GM19438 (cell line): ENCODE data around the gene PFDN6.
"Not testable (repeated sequence)": the region's sequence is repeated elsewhere in the genome, so short reads cannot be mapped to it uniquely, and the experiment has no call there.

Experiments used
- ATAC-seq: cut with Tn5 transposase; IDR thresholded peaks from one replicate; pipeline ENCODE4 v1.9.1; 2021; ENCODE audit warnings: low read depth; ENCODE audit not compliant: unreplicated experiment

Gene PFDN6

DNA sequence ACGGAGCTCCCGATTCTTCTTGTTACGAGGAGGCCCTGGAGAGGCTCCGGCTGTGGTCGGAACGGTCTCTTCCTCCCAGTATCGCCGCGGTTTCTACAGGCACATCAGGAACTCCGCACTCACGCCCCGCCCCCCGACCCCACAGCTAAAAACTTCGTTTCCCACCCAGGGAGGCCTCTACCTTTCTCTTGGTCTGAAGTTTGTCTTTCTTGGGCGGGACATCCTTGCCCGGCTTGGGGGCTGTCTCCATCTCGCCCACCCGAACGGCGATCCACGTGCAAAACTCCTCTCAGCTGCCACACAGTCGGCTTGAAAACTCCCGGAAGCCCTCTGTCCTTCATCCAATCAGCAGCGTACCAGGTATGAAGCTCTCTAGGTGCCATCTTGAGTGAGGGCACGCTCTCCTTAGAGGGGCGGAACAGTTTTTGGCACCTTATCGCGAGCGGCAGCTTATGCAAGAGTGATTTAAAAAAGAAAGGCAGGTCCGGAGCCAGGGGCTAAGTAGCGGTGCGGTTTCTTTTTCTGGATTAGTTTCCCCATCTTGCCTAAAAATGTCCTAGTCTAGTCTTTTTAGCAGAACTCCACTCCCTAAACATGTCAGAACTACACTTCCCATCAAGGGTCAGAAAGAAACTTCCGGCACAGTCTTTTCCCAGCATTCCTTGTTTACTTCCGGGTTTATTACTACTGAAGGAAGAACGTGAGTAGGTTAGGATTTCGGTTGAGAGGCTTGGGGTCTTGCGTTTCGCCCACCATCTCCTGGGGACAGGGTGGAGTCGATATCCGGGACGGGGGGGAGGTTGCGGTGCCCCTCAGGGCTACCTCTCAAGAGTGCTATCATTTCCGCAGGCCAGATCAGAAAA lies at the start of gene PFDN6, which contains the start of gene WDR46:
PFDN6 (plus strand) TSS at position 681 of the 863 bp plus-strand sequence. CDS start 256 bp downstream, outside the sequence.
WDR46 (minus strand) TSS at position 319 of the 863 bp plus-strand sequence; CDS start at position 250, 69 bp downstream.
- ATAC-seq: peak; percentile 80

DNA sequence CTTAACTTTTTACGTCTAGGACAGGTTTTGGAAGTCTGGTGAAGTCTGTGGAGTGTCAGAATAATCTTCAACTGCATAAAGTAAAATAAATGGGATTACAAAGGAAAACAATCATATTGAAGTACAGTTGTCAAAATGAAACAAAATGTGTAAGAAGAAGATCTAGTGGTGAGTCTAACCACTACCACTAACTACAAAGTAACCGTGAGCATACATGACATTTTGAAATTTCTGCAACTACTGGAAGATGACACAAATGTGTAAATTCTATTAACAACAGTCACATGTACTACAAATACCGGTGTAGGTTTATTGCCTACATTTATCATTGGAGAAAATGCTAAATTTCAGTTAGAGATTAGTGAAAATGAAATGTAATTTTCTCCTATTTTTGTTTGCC lies 47.4 kb upstream of the PFDN6 start:
- no peak for ATAC-seq

- no peak for ATAC-seq
Measured at GRCh38 chr6:33243476-33243875, 45.9 kb upstream of the PFDN6 start.

DNA sequence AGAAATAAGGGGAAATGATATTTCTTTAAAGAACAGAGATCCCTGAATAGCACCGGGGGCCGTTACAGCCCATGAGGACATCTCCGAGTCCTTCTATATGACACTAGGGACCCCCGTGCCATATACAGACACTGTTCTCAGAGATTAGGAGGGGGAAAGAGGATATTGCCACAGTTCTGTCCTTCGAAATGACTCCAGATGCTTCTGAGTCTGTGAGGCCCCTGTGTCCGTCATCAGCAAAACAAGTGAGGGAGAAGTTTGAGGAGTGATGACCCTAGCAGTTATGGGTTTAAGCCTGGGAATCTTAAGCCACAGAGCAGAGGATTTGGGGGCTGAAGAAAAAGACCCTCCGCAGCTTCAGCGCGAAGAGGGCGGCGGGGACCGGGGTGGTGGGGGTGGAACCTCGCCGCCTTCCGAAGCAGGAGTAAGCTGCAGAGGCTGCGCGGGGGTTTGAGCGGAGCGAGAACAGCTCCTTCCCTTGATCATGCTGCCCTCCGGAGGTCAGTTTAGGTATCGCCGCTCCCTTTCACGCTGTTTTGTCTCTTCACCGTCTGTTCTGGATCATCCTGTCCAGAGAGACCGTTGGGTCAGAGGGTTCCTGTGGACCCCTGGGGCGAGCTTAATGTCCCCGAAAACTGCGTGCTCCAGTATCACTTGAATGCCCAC lies 41.3 kb upstream of the PFDN6 start:
- no peak for ATAC-seq

- ATAC-seq: no peak
Measured at GRCh38 chr6:33248643-33248931, 40.8 kb upstream of the PFDN6 start.

GRCh38 chr6:33248932-33249731 lies 40.3 kb upstream of the PFDN6 start:
- ATAC-seq: peak; percentile 86

GRCh38 chr6:33249732-33250630 lies 39.4 kb upstream of the PFDN6 start:
- ATAC-seq: no peak

DNA sequence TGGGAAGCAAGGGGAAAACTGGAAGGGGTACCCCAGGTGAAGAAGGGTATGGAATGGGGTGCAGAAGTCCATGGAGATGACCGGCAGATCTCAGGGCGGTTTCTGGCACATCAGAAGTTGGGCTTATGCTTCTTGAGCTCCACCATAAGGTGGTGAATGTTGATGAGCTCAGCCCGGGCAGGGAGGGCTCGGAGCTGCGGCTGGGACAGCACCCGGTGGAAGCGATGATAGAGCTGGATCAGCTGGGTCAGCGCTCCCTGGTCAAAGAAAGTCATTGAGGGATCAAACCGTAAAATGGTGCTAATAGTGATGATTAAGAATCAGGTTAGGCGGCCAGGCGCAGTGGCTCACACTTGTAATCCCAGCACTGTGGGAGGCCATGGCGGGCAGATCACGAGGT lies 38.7 kb upstream of the PFDN6 start:
- ATAC-seq: no peak

DNA sequence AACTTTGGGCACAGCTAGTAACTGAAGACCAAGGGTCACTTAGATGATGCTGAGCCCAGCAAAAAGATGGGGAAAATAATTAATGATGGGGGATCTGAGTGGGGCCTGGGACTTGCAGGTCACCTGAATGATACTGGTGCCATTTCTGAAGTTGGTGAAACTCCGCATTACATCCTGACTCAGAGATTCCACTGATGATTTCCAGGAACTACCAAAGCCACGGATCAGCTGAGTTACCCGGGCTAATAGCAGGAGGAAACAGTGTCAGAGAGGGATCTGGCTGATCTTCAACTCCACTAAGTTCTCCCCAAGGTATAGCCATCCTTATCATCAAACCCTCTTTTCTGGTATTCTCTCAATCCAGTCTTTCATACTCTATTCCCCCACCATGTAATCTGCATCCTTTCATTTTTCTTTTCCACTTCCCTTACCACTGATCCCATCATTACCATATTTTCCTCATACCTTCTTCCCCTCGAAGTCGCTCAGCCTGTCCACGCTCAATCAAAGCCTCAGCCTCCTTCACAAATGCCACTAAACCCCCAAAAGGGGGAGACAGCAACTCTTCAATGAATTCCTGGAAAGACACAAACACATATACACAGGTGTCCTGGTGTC lies 37.9 kb upstream of the PFDN6 start:
- no peak for ATAC-seq

- no peak for ATAC-seq
Measured at GRCh38 chr6:33252759-33253158, 36.6 kb upstream of the PFDN6 start.

GRCh38 chr6:33254591-33254990 lies 34.8 kb upstream of the PFDN6 start:
- ATAC-seq: no peak

DNA sequence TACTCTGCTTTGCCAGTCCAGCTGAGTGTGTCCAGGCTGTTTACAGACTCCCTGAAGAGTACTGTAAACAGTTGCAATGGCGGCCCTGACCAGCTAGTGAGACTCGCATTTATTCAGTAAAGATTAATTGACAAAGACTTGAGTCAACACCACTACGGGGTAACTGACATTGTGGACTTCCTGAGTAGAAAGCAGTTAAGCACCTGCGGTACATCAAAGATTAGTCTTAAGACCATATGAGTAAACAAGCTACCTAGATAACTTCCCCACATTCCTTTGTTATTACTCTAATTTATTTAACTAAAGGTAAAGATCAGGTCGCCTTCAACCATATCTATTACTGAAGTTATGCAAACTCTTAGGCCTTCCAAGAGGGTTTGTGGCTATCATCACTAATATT lies 30.4 kb upstream of the PFDN6 start:
- ATAC-seq: no peak

DNA sequence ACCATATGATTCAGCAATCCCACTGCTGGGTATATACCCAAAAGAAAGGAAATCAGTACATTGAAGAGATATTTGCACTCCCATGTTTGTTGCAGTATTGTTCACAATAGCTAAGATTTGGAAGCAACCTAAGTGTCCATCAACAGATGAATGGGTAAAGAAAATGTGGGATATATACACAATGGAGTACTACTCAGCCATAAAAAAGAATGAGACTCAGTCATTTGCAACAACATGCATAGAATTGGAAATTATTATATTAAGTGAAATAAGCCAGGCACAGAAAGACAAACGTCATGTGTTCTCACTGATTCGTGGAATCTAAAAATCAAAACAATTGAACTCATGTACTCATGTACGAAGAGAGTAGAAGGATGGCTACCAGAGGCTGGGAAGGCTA lies 26.9 kb upstream of the PFDN6 start:
- not testable (repeated sequence) for ATAC-seq

- no peak for ATAC-seq
Measured at GRCh38 chr6:33264015-33264414, 25.4 kb upstream of the PFDN6 start.

DNA sequence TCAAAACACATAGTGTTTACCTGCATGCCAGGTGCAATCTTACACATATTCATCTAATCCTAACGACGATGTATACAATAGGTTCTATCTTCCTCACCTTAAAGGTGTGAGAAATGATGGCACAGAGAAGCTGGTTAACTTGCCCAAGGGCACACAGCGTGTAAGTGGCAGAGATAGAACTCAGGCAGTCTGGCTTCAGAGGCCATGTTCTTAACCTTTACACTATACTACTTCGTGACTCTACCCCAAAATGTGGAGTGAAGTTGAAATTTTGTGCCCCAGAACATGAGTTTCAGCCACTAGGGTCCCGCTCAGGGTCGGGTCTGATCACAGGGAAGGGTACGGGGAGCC lies 18.3 kb upstream of the PFDN6 start:
- peak; percentile 18 for ATAC-seq

DNA sequence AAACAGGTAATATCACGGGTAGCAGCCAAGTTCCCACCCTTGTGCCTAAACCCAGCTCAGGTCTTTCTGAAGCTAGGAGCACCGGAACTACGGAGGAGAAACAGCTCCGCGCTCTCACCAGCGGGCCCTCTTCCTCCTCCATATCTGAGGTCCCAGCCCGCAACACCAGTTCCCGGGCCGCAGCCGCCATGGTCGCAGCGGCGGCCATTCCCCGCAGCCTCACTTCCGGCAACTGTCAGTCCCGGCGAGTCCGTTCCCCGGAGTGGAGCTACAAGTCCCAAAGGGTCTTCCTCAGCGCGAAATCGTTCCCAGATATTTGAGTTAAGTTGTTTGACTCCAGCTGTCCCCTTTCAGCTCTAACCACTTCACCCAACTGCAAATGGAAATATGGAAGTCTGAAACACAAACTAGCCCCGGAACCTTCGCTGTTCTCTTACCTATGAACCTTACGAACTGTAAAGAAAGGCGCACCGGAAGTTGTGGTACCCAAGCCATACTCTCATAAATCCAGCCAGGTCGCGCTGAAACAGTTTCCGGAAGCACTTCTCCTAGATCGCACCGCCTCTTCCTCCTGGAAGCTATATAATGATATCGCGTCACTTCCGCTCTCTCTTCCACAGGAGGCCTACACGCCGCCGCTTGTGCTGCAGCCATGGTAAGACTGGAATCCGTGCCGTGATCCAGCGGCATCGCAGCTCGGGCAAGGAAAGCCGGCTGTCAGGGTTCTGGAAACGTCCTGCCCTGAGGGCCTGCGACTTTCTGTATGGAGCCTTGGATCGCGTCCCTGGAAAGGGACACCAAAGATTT lies 17.7 kb upstream of the PFDN6 start, which contains the start of the genes RPS18 and VPS52:
RPS18 (plus strand) TSS at position 608 of the 807 bp plus-strand sequence; CDS start at position 653, 45 bp downstream.
VPS52 (minus strand) TSS at position 409 of the 807 bp plus-strand sequence; CDS start at position 208, 201 bp downstream.
- peak; percentile 63 for ATAC-seq

DNA sequence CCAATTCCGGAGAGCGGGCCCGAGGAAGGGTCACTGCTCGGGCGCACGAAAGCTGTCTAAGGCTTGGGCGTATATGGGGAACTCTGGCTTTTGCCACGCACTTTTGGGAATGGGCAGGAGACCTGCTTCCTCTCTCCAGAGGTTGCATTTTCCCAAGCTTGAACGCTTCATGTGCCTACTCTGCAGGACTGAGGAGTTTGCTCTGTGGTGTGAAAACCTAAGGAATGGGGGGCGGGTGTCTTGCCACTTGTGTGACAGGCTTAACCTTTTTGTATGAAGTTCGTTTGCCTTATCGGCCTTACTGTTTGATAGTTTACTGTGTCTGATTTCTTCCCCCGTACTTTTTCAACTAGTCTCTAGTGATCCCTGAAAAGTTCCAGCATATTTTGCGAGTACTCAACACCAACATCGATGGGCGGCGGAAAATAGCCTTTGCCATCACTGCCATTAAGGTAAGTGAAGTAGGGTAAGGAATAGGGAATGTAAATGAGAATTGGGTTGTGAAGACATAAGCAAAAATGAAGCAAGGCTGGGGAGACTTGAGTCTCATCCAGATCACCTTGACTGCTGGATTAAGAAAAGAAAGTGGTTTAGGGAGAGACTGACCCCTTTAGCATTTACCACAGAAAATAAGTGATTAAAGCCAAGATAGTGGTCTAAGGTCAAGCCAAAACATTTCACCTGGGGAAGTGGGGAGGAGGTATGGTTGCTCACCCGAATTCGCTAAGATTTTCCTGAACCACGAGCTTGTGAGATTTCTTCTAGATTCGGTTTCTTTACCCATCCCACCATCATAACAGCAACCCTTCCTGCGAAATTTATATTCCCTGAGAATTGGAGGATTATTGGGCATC lies 16.9 kb upstream of the PFDN6 start:
- no peak for ATAC-seq
